Activated B cell treated with CpG ODN at 0.5 μM for 24 hours (primary cell): ENCODE measurements around the gene MRO. TPM values are rescaled to one million over a fixed set of nuclear protein-coding genes. Genes with fewer than 3 reads are reported as not detected.

Experiments used
- ATAC-seq: fragments of 200-7000 bp; cut with Tn5 transposase; one replicate; pipeline ENCODE4 v1.10.0; 2021; ENCODE audit warnings: low read depth, mild to moderate bottlenecking, moderate library complexity
- CTCF ChIA-PET: fragments of 350-600 bp; sonication (Branson Sonifier 250); formaldehyde crosslinking; loops from one replicate; lab custom pipeline; 2021; ENCODE audit warnings: antibody characterized with exemption; lab: Charles Lee
- POLR2A ChIA-PET: fragments of 350-600 bp; sonication (Branson Sonifier 250); formaldehyde crosslinking; loops from one replicate; lab custom pipeline; 2021; ENCODE audit warnings: antibody characterized with exemption; lab: Charles Lee
- DNase-seq: peaks from one replicate; pipeline ENCODE4 v3.0.0; 2022
- H3K27ac Mint-ChIP-seq: one replicate; pipeline ENCODE4 v1.8.0; 2020; ENCODE audit warnings: mixed read lengths
- H3K27me3 Mint-ChIP-seq: one replicate; pipeline ENCODE4 v1.8.0; 2021; ENCODE audit warnings: mixed read lengths
- H3K36me3 Mint-ChIP-seq: one replicate; pipeline ENCODE4 v1.8.0; 2021; ENCODE audit warnings: low read depth, mixed read lengths
- H3K4me1 Mint-ChIP-seq: one replicate; pipeline ENCODE4 v1.8.0; 2021; ENCODE audit warnings: mixed read lengths
- H3K4me3 Mint-ChIP-seq: one replicate; pipeline ENCODE4 v1.8.0; 2020; ENCODE audit warnings: mild to moderate bottlenecking, mixed read lengths
- H3K9me3 Mint-ChIP-seq: one replicate; pipeline ENCODE4 v1.8.0; 2020; ENCODE audit warnings: mixed read lengths
- CTCF ChIP-seq: fragments of 200-600 bp; IDR thresholded peaks from one replicate; pipeline ENCODE4 v1.8.0; 2022; ENCODE audit warnings: antibody characterized with exemption, mild to moderate bottlenecking
- intact Hi-C: fragments of 100-400 bp; cut with micrococcal nuclease; formaldehyde crosslinking; loops from one replicate; pipeline ENCODE4 v1.15.1; 2024
- total RNA-seq: library from RNA; stranded (reverse); gene quantifications from 2 replicates; pipeline ENCODE4 v1.2.3, GENCODE V29; 2022

MRO gene
- total RNA-seq, 1 donor from 2014 or later: not detected

GRCh38 chr18:50751490-50751889 lies 68.3 kb downstream of the MRO start:
- CTCF ChIA-PET: no interaction called here
- Mint-ChIP-seq H3K4me3 (no peak overlapping the region), H3K4me1 (no peaks in the 10 kb centered on the region), H3K27me3 (peaks cover 37% of the 10 kb centered on the region), H3K36me3 (no peaks in the 10 kb centered on the region), H3K27ac (no peak overlapping the region), H3K9me3 (peaks cover 4% of the 10 kb centered on the region)
- POLR2A ChIA-PET: no interaction called here
- ATAC-seq (no peak), DNase-seq (no peak)
- intact Hi-C loops: no loop called here
- no peak for TF ChIP-seq CTCF

GRCh38 chr18:50750546-50750945 lies 69.3 kb downstream of the MRO start:
- ATAC-seq (no peak), DNase-seq (no peak)
- no peak for TF ChIP-seq CTCF
- ChIA-PET CTCF (no interaction called here), POLR2A (no interaction called here)
- Mint-ChIP-seq H3K4me1 (no peaks in the 10 kb centered on the region), H3K27ac (no peak overlapping the region), H3K4me3 (no peak overlapping the region), H3K9me3 (peaks cover 4% of the 10 kb centered on the region), H3K36me3 (no peaks in the 10 kb centered on the region), H3K27me3 (peaks cover 35% of the 10 kb centered on the region)
- intact Hi-C loops: no loop called here

GRCh38 chr18:50749945-50750344 lies 69.9 kb downstream of the MRO start:
- no peaks in the 10 kb centered on the region for H3K4me1 Mint-ChIP-seq
- peaks cover 33% of the 10 kb centered on the region for H3K27me3 Mint-ChIP-seq
- ChIA-PET POLR2A (no interaction called here), CTCF (no interaction called here)
- ATAC-seq (no peak), DNase-seq (no peak)
- H3K9me3 Mint-ChIP-seq: peaks cover 4% of the 10 kb centered on the region
- no peak for TF ChIP-seq CTCF
- H3K27ac Mint-ChIP-seq: no peak overlapping the region
- intact Hi-C loops: no loop called here
- H3K4me3 Mint-ChIP-seq: no peak overlapping the region
- H3K36me3 Mint-ChIP-seq: no peaks in the 10 kb centered on the region

- Mint-ChIP-seq H3K27ac (no peak overlapping the region), H3K9me3 (peaks cover 1% of the 10 kb centered on the region), H3K4me1 (no peaks in the 10 kb centered on the region), H3K36me3 (no peaks in the 10 kb centered on the region), H3K4me3 (no peak overlapping the region), H3K27me3 (peaks cover 29% of the 10 kb centered on the region)
- ChIA-PET CTCF (no interaction called here), POLR2A (no interaction called here)
- ATAC-seq (no peak), DNase-seq (no peak)
- intact Hi-C loops: no loop called here
- TF ChIP-seq CTCF: no peak
Observed at GRCh38 chr18:50749421-50749820, 70.4 kb downstream of the MRO start.

- intact Hi-C loops: no loop called here
- DNase-seq: no peak
- CTCF ChIA-PET: no interaction called here
- H3K9me3 Mint-ChIP-seq: no peaks in the 10 kb centered on the region
- H3K27ac Mint-ChIP-seq: no peak overlapping the region
- peaks cover 27% of the 10 kb centered on the region for H3K27me3 Mint-ChIP-seq
- H3K36me3 Mint-ChIP-seq: no peaks in the 10 kb centered on the region
- H3K4me1 Mint-ChIP-seq: no peaks in the 10 kb centered on the region
- POLR2A ChIA-PET: no interaction called here
- no peak for ATAC-seq
- no peak for TF ChIP-seq CTCF
- no peak overlapping the region for H3K4me3 Mint-ChIP-seq
Observed at GRCh38 chr18:50748243-50749229, 71.3 kb downstream of the MRO start.
